ENCODE data around the gene VAMP4. TPM values are rescaled to one million over a fixed set of nuclear protein-coding genes. Genes with fewer than 3 reads are reported as not detected.
"Not testable (repeated sequence)": the region's sequence is repeated elsewhere in the genome, so short reads cannot be mapped to it uniquely, and the experiment has no call there.

The VAMP4 gene
- total RNA-seq, 2 experiments from 2014 or later: 9.7 to 11.6 TPM

GRCh38 chr1:171664976-171665375, 76.9 kb downstream of the VAMP4 start:
- H3K4me3 Mint-ChIP-seq: no peak overlapping the region
- H3K27ac Mint-ChIP-seq: no peak overlapping the region
- no peaks in the 10 kb centered on the region for H3K36me3 Mint-ChIP-seq (ENCODE audit: low read depth)
- ChIA-PET CTCF (no interaction called here), POLR2A (no interaction called here)
- no peaks in the 10 kb centered on the region for H3K27me3 Mint-ChIP-seq
- H3K9me3 Mint-ChIP-seq (ENCODE audit: low read depth): no peaks in the 10 kb centered on the region
- ATAC-seq: no peak
- no peak for DNase-seq
- intact Hi-C loops (cut with DNase I, micrococcal nuclease): no loop called here
- no peaks in the 10 kb centered on the region for H3K4me1 Mint-ChIP-seq

GRCh38 chr1:171663854-171664575, 77.8 kb downstream of the VAMP4 start:
- no peak overlapping the region for H3K4me3 Mint-ChIP-seq
- no peak overlapping the region for H3K27ac Mint-ChIP-seq
- no peak for DNase-seq
- ChIA-PET POLR2A (no interaction called here), CTCF (interaction anchor here (0.7 kb wide), 1 partner anchor 338 kb away, joined by 3 read pairs; no protein-coding TSS in a partner anchor)
- H3K36me3 Mint-ChIP-seq (ENCODE audit: low read depth): no peaks in the 10 kb centered on the region
- no peaks in the 10 kb centered on the region for H3K9me3 Mint-ChIP-seq (ENCODE audit: low read depth)
- intact Hi-C loops (cut with DNase I, micrococcal nuclease): no loop called here
- ATAC-seq: no peak
- H3K4me1 Mint-ChIP-seq: no peaks in the 10 kb centered on the region
- H3K27me3 Mint-ChIP-seq: no peaks in the 10 kb centered on the region

- Mint-ChIP-seq H3K4me1 (no peaks in the 10 kb centered on the region), H3K27me3 (no peaks in the 10 kb centered on the region), H3K27ac (no peak overlapping the region), H3K36me3 (ENCODE audit: low read depth) (no peaks in the 10 kb centered on the region), H3K4me3 (no peak overlapping the region), H3K9me3 (ENCODE audit: low read depth) (no peaks in the 10 kb centered on the region)
- POLR2A ChIA-PET: no interaction called here
- intact Hi-C loops (cut with DNase I, micrococcal nuclease): no loop called here
- ATAC-seq (no peak), DNase-seq (no peak)
- CTCF ChIA-PET: no interaction called here
These were observed 78.6 kb downstream of the VAMP4 start for GRCh38 chr1:171663036-171663853.

GRCh38 chr1:171661076-171661650, 80.7 kb downstream of the VAMP4 start:
- Mint-ChIP-seq H3K27ac (no peak overlapping the region), H3K4me1 (no peaks in the 10 kb centered on the region), H3K4me3 (no peak overlapping the region), H3K9me3 (ENCODE audit: low read depth) (no peaks in the 10 kb centered on the region), H3K36me3 (ENCODE audit: low read depth) (no peaks in the 10 kb centered on the region), H3K27me3 (no peaks in the 10 kb centered on the region)
- ChIA-PET CTCF (interaction anchor here (1.8 kb wide), 1 partner anchor 16 kb away, joined by 7 read pairs; no protein-coding TSS in a partner anchor), POLR2A (no interaction called here)
- ATAC-seq: no peak
- intact Hi-C loops (cut with DNase I, micrococcal nuclease): no loop called here
- DNase-seq: no peak

- H3K9me3 Mint-ChIP-seq (ENCODE audit: low read depth); H3K27ac Mint-ChIP-seq; DNase-seq; H3K4me1 Mint-ChIP-seq; H3K4me3 Mint-ChIP-seq; ATAC-seq; H3K36me3 Mint-ChIP-seq (ENCODE audit: low read depth); H3K27me3 Mint-ChIP-seq; POLR2A ChIA-PET: not testable (repeated sequence)
- intact Hi-C loops (cut with DNase I, micrococcal nuclease): loop anchor here in 1 of 2 experiments (5.0 to 10.0 kb wide), 2 partner anchors 59 to 86 kb away; partner anchors contain the start of gene VAMP4
- CTCF ChIA-PET: interaction anchor here (0.8 to 6.1 kb wide), 4 partner anchors 11 to 343 kb away, joined by 3 to 56 read pairs (median 3); no protein-coding TSS in a partner anchor
These were observed 85.7 kb downstream of the VAMP4 start for GRCh38 chr1:171656206-171656605.

- peaks cover 8% of the 10 kb centered on the region for H3K4me1 Mint-ChIP-seq
- ATAC-seq (peak; percentile 12), DNase-seq (no peak)
- H3K27me3 Mint-ChIP-seq: peaks cover 9% of the 10 kb centered on the region
- POLR2A ChIA-PET: no interaction called here
- intact Hi-C loops (cut with DNase I, micrococcal nuclease): loop anchor here (1.0 to 10.0 kb wide), 5 partner anchors 59 to 330 kb away; partner anchors contain the start of gene VAMP4 (in 2 of the 2)
- H3K36me3 Mint-ChIP-seq (ENCODE audit: low read depth): no peaks in the 10 kb centered on the region
- H3K9me3 Mint-ChIP-seq (ENCODE audit: low read depth): no peaks in the 10 kb centered on the region
- H3K27ac Mint-ChIP-seq: no peak overlapping the region
- CTCF ChIA-PET: interaction anchor here (0.7 to 6.1 kb wide), 8 partner anchors 10 to 342 kb away, joined by 3 to 56 read pairs (median 3); partner anchors contain the start of gene DNM3
- H3K4me3 Mint-ChIP-seq: no peak overlapping the region
These were observed 86.1 kb downstream of the VAMP4 start for GRCh38 chr1:171655746-171656116.

GRCh38 chr1:171654942-171655745, 86.7 kb downstream of the VAMP4 start:
- H3K27ac Mint-ChIP-seq: no peak overlapping the region
- ChIA-PET CTCF (interaction anchor here (0.6 to 6.1 kb wide), 13 partner anchors 10 to 329 kb away, joined by 3 to 56 read pairs (median 4); partner anchors contain the start of genes DNM3 and METTL13), POLR2A (interaction anchor here (0.7 kb wide), 1 partner anchor 10 kb away, joined by 3 read pairs; no protein-coding TSS in a partner anchor)
- DNase-seq (peak; percentile 90), ATAC-seq (peak; percentile 93)
- peaks cover 8% of the 10 kb centered on the region for H3K4me1 Mint-ChIP-seq
- H3K27me3 Mint-ChIP-seq: peaks cover 9% of the 10 kb centered on the region
- H3K36me3 Mint-ChIP-seq (ENCODE audit: low read depth): no peaks in the 10 kb centered on the region
- H3K4me3 Mint-ChIP-seq: no peak overlapping the region
- intact Hi-C loops (cut with DNase I, micrococcal nuclease): loop anchor here (1.0 to 10.0 kb wide), 5 partner anchors 60 to 330 kb away; partner anchors contain the start of gene VAMP4 (in 2 of the 2)
- no peaks in the 10 kb centered on the region for H3K9me3 Mint-ChIP-seq (ENCODE audit: low read depth)

GRCh38 chr1:171654201-171654941, 87.5 kb downstream of the VAMP4 start:
- ChIA-PET CTCF (interaction anchor here (0.6 to 6.1 kb wide), 12 partner anchors 9 to 826 kb away, joined by 3 to 56 read pairs (median 4); partner anchors contain the start of genes DNM3 and METTL13), POLR2A (interaction anchor here (0.7 kb wide), 1 partner anchor 10 kb away, joined by 3 read pairs; no protein-coding TSS in a partner anchor)
- Mint-ChIP-seq H3K4me1 (peaks cover 8% of the 10 kb centered on the region), H3K27ac (no peak overlapping the region), H3K36me3 (ENCODE audit: low read depth) (no peaks in the 10 kb centered on the region), H3K4me3 (no peak overlapping the region), H3K9me3 (ENCODE audit: low read depth) (no peaks in the 10 kb centered on the region), H3K27me3 (peaks cover 9% of the 10 kb centered on the region)
- ATAC-seq (no peak), DNase-seq (no peak)
- intact Hi-C loops (cut with DNase I, micrococcal nuclease): loop anchor here (2.0 to 10.0 kb wide), 2 partner anchors 60 to 62 kb away; no protein-coding TSS in a partner anchor

- Mint-ChIP-seq H3K9me3 (ENCODE audit: low read depth) (no peaks in the 10 kb centered on the region), H3K27me3 (peaks cover 9% of the 10 kb centered on the region), H3K4me1 (peaks cover 8% of the 10 kb centered on the region), H3K27ac (no peak overlapping the region), H3K36me3 (ENCODE audit: low read depth) (no peaks in the 10 kb centered on the region), H3K4me3 (no peak overlapping the region)
- ChIA-PET CTCF (interaction anchor here (0.6 to 6.1 kb wide), 8 partner anchors 8 to 826 kb away, joined by 3 to 56 read pairs (median 4); partner anchors contain the start of gene METTL13), POLR2A (no interaction called here)
- ATAC-seq (no peak), DNase-seq (no peak)
- intact Hi-C loops (cut with DNase I, micrococcal nuclease): loop anchor here (2.0 to 10.0 kb wide), 2 partner anchors 61 to 63 kb away; no protein-coding TSS in a partner anchor
These were observed 88.1 kb downstream of the VAMP4 start for GRCh38 chr1:171653796-171654195.

GRCh38 chr1:171652234-171652822, 89.5 kb downstream of the VAMP4 start, which contains the start of gene MYOC:
TSS of gene MYOC (minus strand) at chr1:171652688. CDS start at chr1:171652611, 77 bp downstream.
- H3K4me3 Mint-ChIP-seq: no peak within 1 kb of the TSS
- CTCF ChIA-PET: interaction anchor here (0.6 kb wide), 1 partner anchor 9 kb away, joined by 4 read pairs; no protein-coding TSS in a partner anchor
- ATAC-seq (no peak), DNase-seq (no peak)
- POLR2A ChIA-PET: no interaction called here
- no peaks in the 10 kb centered on the region for H3K36me3 Mint-ChIP-seq (ENCODE audit: low read depth)
- peaks cover 8% of the 10 kb centered on the region for H3K4me1 Mint-ChIP-seq
- intact Hi-C loops (cut with DNase I, micrococcal nuclease): loop anchor here in 1 of 2 experiments (10.0 kb wide), 1 partner anchor 62 kb away; no protein-coding TSS in a partner anchor
- H3K27ac Mint-ChIP-seq: no peak within 1 kb of the TSS
- no peaks in the 10 kb centered on the region for H3K9me3 Mint-ChIP-seq (ENCODE audit: low read depth)
- H3K27me3 Mint-ChIP-seq: peaks cover 9% of the 10 kb centered on the region
